WI38 (cell line): ENCODE measurements around the gene ESM1.

Experiments
- H3K4me3 ChIP-seq: 2 replicates; pipeline ENCODE4 v1.5.1; 2011; ENCODE audit warnings: low read depth, mild to moderate bottlenecking, control low read depth, low read length
- CTCF ChIP-seq: IDR thresholded peaks from 2 replicates; pipeline ENCODE4 v1.5.1; 2012; ENCODE audit warnings: low read depth, mild to moderate bottlenecking, control low read depth, low read length

ESM1 gene

DNA sequence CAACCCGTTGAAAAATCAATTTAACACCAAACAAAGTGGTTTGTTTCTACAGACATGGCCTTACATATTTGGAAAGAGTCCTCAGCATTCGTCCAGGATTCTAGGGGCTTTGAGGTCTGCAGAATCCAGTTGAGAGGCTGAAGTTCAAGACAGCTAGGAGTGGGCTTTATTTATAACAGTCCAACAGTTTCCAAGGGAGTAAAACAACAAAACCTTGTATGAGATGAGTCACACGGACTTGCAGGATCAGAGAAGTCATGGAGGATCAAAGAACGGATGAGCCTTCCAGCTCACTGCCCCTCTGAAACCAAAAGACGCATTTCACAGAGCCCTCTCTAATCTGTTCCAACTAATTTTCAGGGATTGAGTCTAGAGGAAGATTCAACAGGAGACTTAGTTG lies 11.1 kb upstream of the ESM1 start:
- TF ChIP-seq CTCF: no peak
- H3K4me3 ChIP-seq: no peak overlapping the region

DNA sequence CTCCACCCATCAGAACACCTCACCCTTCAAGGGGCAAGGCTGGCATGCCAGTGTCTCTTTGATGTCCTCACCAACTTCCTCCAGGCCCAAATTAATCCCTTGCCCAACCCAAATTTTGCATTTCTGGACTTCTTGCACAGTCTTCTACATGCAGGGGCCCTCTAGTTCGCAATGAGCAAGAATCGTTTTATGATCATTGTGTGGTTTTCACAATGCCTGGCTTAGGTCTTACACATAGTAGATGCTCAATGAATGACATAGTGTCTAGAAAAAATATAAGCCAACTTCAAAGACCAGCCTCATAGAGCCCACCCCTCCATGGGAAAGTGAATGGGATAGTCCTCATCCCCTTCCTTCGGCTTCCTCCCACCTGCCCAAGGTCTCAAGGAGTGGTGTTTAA lies 9.8 kb upstream of the ESM1 start:
- no peak for TF ChIP-seq CTCF
- no peak overlapping the region for H3K4me3 ChIP-seq

GRCh38 chr5:54994628-54995027 lies 9.2 kb upstream of the ESM1 start:
- H3K4me3 ChIP-seq: no peak overlapping the region
- no peak for TF ChIP-seq CTCF

DNA sequence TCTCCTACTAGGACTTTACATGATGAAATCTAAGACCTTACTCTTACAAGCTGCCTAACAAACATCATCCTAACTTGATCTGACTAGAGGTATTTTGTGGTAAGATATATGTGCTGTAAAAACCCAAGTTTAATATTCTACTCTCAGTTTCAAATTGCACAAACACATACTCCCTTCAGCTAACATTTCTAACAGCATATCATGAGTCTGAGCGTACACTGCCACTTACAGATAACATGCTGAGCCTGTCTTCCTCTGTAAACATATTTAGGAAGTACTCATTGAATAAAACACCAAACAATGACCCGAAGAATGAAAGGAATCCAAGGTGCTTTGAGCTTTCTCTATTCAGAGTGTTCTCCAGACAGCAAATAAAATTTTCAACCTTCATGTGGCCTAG lies 7.9 kb upstream of the ESM1 start:
- no peak overlapping the region for H3K4me3 ChIP-seq
- TF ChIP-seq CTCF: no peak

- no peak for TF ChIP-seq CTCF
- no peak overlapping the region for H3K4me3 ChIP-seq
Observed at GRCh38 chr5:54991416-54991815, 6.0 kb upstream of the ESM1 start.

DNA sequence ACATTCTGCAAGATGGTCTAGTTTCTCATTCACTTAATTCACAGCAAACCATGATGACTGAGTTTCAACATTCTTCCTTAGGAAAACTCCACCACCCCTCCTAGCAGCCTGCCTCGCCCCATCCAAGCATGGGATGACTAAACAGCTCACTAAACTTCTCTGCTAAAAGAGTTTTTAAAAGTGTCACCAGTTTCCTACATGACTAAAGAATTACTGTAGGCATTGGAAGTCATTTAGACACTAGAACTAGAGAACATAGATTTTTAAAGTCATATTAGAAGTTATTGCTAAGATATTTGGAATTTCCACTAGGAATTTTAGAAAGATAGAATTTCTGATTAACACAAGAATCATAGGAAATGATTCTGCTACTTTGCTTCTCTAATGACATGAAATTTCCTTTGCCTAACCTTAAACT lies 5.5 kb upstream of the ESM1 start:
- TF ChIP-seq CTCF: no peak
- no peak overlapping the region for H3K4me3 ChIP-seq

GRCh38 chr5:54988817-54989216 lies 3.4 kb upstream of the ESM1 start:
- H3K4me3 ChIP-seq: no peak overlapping the region
- TF ChIP-seq CTCF: no peak
